RWPE2 (cell line): ENCODE measurements around the gene FUT7.

ENCODE experiments used
- ATAC-seq: fragments of 200-7000 bp; cut with Tn5 transposase; 3 replicates; pipeline ENCODE4 v1.9.1; 2021; ENCODE audit warnings: low read depth
- DNase-seq: peaks from one replicate; pipeline ENCODE4 v3.0.0-alpha.2; 2020; ENCODE audit warnings: low spot score
- H3K27ac ChIP-seq: fragments of 450-650 bp; 2 replicates; pipeline ENCODE4 v1.5.1; 2017; ENCODE audit warnings: mild to moderate bottlenecking; ENCODE audit not compliant: poor library complexity, severe bottlenecking
- H3K27me3 ChIP-seq: fragments of 250-450 bp; sonication (Bioruptor Pico); 2 replicates; pipeline ENCODE4 v1.5.1; 2021; ENCODE audit warnings: mild to moderate bottlenecking, moderate library complexity; ENCODE audit not compliant: insufficient read depth, poor library complexity, severe bottlenecking
- H3K36me3 ChIP-seq: fragments of 250-450 bp; sonication (Bioruptor Pico); 2 replicates; pipeline ENCODE4 v1.5.1; 2020; ENCODE audit warnings: low read depth, mild to moderate bottlenecking, moderate library complexity
- H3K4me1 ChIP-seq: fragments of 250-450 bp; sonication (Bioruptor Pico); 2 replicates; pipeline ENCODE4 v1.5.1; 2021; ENCODE audit warnings: mild to moderate bottlenecking, moderate library complexity; ENCODE audit not compliant: insufficient read depth, poor library complexity, severe bottlenecking
- H3K4me3 ChIP-seq: fragments of 250-450 bp; sonication (Bioruptor Pico); 2 replicates; pipeline ENCODE4 v1.5.1; 2021; ENCODE audit warnings: mild to moderate bottlenecking, moderate library complexity; ENCODE audit not compliant: severe bottlenecking
- H3K9me3 ChIP-seq: fragments of 250-450 bp; sonication (Bioruptor Pico); 2 replicates; pipeline ENCODE4 v1.5.1; 2021; ENCODE audit warnings: mild to moderate bottlenecking, moderate library complexity; ENCODE audit not compliant: severe bottlenecking
- TF ChIP-seq, protein P1 (sequence below): fragments of 450-650 bp; IDR thresholded peaks from one replicate; pipeline ENCODE4 v1.5.1; 2017; ENCODE audit warnings: mild to moderate bottlenecking, moderate library complexity; ENCODE audit not compliant: poor library complexity, severe bottlenecking

FUT7 gene

DNA sequence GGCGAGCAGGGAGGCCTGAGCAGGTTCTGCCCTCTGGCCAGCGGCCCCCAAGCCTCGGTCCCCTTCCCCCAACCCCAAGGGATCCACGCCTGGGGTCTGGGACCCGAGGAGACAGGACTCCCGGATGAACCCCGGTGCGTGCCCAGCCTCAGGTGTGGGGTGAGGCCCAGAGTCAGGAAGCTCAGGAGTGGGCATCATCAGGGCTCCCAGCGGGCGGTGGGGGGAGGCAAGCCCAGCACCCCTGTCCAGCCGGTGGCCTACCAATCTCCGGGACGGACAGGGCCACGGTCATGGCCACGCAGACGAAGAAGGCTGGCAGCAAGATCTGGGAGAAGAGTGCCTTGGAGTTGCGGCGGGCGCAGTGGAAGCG is 18.3 kb downstream of the FUT7 start:
- TF ChIP-seq, protein P1, sequence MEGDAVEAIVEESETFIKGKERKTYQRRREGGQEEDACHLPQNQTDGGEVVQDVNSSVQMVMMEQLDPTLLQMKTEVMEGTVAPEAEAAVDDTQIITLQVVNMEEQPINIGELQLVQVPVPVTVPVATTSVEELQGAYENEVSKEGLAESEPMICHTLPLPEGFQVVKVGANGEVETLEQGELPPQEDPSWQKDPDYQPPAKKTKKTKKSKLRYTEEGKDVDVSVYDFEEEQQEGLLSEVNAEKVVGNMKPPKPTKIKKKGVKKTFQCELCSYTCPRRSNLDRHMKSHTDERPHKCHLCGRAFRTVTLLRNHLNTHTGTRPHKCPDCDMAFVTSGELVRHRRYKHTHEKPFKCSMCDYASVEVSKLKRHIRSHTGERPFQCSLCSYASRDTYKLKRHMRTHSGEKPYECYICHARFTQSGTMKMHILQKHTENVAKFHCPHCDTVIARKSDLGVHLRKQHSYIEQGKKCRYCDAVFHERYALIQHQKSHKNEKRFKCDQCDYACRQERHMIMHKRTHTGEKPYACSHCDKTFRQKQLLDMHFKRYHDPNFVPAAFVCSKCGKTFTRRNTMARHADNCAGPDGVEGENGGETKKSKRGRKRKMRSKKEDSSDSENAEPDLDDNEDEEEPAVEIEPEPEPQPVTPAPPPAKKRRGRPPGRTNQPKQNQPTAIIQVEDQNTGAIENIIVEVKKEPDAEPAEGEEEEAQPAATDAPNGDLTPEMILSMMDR = no peak
- no peaks in the 10 kb centered on the region for H3K27me3 ChIP-seq
- no peaks in the 10 kb centered on the region for H3K4me1 ChIP-seq
- H3K9me3 ChIP-seq = no peaks in the 10 kb centered on the region
- DNase-seq = no peak
- no peak overlapping the region for H3K27ac ChIP-seq
- no peak overlapping the region for H3K4me3 ChIP-seq
- ATAC-seq = no peak
- no peaks in the 10 kb centered on the region for H3K36me3 ChIP-seq

DNA sequence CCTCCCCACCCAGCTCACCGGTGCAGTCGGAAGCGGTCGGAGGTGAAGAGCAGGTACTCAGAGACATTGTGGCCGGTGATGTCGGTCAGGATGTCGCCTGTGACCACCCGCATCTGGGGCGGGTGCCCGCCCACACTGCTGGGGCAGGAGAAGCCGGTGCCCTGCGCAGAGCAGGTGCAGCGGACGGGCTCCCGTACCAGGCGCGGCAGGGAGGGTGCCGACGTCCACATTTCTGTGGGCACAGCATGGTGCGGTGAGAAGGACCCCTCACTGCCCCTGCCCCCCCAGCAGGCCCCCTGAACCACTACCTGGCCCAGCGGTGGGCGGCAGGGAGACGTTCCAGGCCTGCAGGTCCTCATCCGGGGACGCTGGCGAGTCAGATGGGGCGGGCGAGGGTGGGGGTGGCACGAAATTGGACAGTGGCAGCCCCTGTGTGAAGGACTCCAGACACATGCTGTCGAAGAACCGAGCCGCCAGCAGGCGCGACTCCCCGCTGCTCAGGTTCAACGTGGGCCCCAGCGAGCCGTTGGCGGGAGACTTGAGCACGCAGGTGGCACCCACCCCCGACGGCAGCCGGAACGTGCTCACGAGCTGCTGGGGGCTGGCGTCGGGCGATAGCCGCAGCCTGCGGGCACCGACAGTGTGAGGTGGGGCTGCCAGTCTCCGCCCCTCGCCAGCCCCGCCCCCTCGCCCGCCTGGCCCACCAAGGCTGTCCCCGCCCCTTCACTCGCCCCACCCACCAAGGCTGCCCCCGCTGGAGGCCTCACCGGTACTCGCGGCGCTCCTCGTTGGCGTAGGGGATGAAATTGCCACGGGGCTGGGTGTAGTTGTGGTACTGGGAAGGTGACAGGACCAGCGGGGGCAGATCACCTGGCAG is 19.0 kb downstream of the FUT7 start:
- ATAC-seq (no peak), DNase-seq (no peak)
- Histone ChIP-seq H3K4me1 (no peaks in the 10 kb centered on the region), H3K27ac (no peak overlapping the region), H3K4me3 (no peak overlapping the region), H3K27me3 (no peaks in the 10 kb centered on the region), H3K36me3 (no peaks in the 10 kb centered on the region), H3K9me3 (no peaks in the 10 kb centered on the region)
- TF ChIP-seq, protein P1 = no peak

DNA sequence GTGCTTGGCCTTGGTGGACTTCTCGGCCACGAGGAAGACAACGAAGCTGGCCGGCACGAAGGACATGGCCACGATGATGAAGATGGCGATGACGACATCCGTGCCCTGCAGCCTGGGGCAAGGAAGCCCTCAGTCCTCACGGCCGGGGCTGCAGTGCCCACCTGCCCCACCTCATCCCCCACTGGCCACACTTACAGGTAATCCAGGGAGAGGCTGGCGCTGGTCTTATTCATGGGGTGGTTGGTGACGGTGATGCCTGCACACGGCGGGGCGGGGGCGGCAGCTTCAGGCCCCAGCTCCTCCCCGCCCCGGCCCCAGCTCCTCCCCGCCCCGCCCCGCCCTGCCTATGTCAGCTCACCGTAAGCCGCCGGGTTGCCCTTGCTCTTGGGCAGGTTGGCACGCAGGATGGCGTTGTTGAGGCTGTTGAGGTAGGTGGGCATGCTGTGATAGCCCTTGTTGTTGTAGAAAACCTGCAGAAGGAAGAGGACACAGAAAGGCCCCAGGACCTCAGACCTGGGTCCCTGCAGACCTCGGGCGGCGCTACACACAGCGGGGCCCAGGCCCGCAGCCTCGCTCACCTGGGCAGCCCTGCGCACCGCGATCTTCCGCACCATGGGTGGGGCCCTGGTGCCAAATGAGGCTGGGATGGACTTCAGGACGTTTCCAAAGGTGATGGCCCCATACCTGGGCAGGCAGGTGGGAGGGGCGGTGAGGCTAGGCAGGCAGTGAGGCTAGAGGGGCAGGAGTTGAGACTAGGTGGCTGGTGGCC is 19.8 kb downstream of the FUT7 start:
- no peaks in the 10 kb centered on the region for H3K27me3 ChIP-seq
- TF ChIP-seq, protein P1 = no peak
- no peaks in the 10 kb centered on the region for H3K4me1 ChIP-seq
- H3K4me3 ChIP-seq = no peak overlapping the region
- ATAC-seq = no peak
- no peaks in the 10 kb centered on the region for H3K9me3 ChIP-seq
- no peaks in the 10 kb centered on the region for H3K36me3 ChIP-seq
- no peak for DNase-seq
- no peak overlapping the region for H3K27ac ChIP-seq

DNA sequence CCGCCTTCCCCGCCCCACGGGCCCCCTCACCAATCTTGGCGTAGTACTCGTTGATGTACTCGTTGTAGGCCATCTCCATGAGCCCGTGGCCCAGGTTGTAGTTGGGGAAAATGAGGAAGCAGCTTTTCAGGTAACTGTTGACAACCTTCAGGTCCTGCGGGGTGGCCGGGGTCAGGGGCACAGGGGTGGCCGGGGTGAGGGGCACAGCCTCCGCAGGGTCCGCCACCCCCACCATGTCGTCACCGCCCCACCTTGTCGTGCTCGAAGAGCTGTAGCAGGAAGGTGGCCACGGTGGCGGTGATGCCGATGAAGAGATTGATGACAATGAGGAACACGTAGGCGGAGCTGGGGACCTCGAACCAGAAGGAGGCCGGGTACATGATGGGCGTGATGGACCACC is 20.7 kb downstream of the FUT7 start:
- H3K4me1 ChIP-seq = no peaks in the 10 kb centered on the region
- H3K27ac ChIP-seq = no peak overlapping the region
- no peaks in the 10 kb centered on the region for H3K9me3 ChIP-seq
- H3K4me3 ChIP-seq = no peak overlapping the region
- TF ChIP-seq, protein P1 = no peak
- no peaks in the 10 kb centered on the region for H3K36me3 ChIP-seq
- DNase-seq (no peak), ATAC-seq (no peak)
- no peaks in the 10 kb centered on the region for H3K27me3 ChIP-seq
